Glomerular visceral epithelial cell (primary cell): ENCODE data around the gene PIKFYVE.
"Not testable (repeated sequence)": the region's sequence is repeated elsewhere in the genome, so short reads cannot be mapped to it uniquely, and the experiment has no call there.

Experiments used
- DNase-seq: peaks from one replicate; pipeline ENCODE4 v3.0.0-alpha.2; 2016; ENCODE audit errors: extremely low spot score

Gene PIKFYVE

DNA sequence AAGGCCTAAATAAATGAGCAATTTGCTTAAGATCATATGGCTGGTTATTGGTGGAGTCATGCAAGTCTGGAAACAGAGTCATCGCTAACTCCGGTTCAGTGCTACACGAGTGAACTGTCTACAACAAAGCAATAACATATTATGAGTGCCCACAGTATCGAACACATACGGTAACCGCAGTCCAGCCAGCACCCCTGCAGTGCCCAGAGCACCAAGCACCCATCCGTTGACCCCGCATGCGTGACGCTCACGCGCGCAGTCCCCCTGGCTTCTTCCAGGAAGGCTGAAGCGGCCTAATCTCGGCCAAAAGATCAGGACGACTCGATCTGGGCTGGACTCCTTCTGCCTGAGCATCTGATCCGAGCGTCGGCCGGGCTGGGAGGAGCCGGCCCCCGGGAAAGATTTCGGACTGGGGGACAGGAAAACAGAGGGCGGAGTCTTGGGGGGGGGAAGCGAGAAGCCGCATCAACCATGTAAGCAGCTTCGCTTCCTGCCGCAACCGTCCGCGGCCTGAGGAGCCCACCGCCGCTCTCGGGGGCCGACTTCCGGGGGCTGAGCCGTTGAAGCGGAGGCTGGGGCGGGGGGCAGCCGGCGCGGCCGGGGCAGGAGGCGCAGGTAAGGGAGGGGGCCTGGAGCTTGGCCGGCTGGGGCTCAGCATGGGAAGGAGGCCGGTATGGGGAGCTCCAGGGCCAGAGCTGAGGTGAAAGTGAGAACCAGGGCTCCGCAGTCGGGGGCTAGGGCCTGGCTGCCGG lies at the start of gene PIKFYVE:
Gene PIKFYVE (plus strand): TSS at position 455 of the 752 bp plus-strand sequence. CDS start 5,265 bp downstream, outside the sequence.
- DNase-seq: peak; percentile 99

DNA sequence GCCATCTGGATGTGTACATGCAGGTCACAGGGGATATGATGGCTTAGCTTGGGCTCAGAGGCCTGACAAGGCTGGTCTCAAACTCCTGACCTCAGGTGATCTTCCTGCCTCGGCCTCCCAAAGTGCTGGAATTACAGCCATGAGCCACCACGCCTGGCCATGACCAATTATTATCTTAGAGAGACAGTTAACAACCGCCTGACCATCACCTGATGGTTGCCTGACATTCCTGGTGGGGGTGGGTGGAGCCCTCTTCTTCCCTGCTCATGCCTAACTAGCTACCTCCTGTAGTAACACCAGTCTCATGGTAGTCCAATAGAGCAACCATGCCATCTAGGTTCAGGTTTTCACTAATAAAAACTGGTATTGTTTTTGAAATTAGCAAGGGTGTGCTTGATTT lies 44.2 kb upstream of the PIKFYVE start:
- not testable (repeated sequence) for DNase-seq

GRCh38 chr2:208222351-208222750 lies 43.7 kb upstream of the PIKFYVE start:
- DNase-seq: peak; percentile 51

DNA sequence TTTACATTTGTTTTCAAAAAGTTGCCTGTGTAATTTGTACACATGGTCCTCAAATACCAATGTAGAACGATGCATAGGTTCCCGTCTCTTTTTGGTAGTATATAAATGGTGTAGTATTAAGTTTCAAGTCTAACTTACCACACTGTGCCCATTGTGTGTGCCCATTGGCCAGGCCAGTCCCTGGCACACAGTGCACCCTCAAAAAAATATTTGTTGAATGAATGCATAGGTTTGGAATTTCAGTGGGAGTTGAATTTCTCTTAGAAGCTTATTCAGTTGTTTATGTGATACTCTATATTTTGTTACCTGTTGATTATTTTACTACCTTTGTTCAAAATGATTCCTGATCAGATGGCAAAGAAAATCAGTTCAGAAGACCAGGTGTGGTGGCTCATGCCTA lies 41.3 kb upstream of the PIKFYVE start:
- no peak for DNase-seq

DNA sequence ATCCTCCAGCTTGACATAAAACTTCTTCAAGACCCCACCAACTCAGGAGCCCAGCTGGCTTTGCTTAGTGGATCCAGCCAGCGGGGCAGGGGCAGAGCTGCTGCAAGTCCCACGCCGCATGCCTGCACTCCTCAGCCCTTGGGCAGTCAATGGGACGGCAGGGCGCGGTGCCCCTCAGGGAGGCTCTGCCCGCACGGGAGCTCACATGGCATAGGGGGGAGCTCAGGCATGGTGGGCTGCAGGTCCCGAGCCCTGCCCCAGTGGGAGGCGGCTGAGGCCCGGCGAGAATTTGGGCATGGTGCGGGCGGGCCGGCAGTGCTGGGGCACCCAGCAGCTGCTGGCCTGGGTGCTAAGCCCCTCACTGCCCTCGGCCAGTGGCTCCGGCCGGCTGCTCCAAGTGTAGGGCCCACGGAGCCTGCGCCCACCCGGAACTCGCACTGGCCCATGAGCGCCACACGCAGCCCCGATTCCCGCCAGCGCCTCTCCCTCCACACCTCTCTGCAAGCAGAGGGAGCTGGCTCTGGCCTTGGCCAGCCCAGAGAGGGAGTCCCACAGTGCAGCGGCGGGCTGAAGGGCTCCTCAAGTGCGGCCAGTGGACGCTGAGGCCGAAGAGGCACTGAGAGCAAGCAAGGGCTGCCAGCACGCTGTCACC lies 38.3 kb upstream of the PIKFYVE start:
- no peak for DNase-seq

- no peak for DNase-seq
Observed at GRCh38 chr2:208228476-208228875, 37.6 kb upstream of the PIKFYVE start.

GRCh38 chr2:208234786-208235185 lies 31.3 kb upstream of the PIKFYVE start:
- no peak for DNase-seq

- DNase-seq: no peak
Observed at GRCh38 chr2:208235860-208236259, 30.2 kb upstream of the PIKFYVE start.

DNA sequence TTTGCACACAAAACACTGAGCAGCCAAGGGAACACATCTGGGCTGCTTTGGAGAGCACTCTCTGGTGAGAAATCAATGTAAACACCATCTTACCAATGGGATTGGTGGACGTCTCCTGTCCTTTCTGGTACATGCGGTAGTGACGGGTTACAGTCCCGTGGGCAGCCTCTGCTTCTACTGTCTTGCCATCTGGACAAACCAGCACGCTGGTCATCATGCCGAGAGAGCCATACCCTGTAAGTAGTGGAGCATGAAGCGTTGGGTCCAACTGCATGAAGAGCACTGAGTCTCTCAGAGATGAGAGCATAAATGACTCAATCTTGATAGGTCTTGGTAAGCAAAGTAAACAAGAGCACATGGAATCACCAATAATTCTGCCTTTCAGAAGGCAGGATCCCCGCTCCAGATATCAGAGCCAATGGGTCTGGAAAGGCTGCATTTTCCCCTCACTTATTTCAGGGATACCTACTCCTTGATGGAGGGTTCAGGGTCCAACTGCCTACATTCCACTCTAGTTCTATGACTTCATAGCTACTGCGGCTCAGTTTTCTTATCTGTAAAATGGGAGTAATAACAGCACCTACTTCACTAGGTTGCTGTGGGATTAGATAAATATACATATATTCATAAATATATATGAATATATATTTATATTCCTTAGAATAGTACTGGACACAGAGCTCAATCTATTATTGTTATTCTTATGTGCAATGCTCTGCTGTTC lies 26.1 kb upstream of the PIKFYVE start:
- no peak for DNase-seq

DNA sequence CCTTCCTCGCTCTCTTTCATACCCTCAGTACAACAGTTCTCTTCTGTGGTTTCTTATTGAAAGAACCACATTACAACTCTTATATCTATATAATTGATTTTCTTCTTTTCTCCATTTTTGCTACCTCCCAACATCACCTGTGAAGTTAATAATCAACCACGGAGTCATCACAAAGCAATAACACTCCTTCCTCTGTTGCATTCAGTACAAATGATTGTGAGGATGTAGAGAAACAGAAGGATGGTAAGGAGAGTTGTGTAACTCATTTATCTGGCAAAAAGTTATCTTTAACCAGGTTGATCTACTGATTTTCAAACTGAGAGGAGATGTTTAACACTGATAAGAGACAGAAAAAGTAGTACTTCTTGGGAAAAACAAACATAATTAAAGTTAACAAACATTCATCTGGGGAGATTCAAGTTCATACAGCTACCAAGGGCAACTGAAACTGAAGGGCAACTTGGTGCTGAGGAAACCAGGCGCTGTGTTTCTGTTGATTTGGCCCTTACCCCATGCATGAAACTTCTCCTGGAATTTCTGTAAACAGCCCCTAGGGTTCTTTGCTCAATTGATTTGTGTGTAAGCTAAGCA lies 25.3 kb upstream of the PIKFYVE start:
- no peak for DNase-seq

DNA sequence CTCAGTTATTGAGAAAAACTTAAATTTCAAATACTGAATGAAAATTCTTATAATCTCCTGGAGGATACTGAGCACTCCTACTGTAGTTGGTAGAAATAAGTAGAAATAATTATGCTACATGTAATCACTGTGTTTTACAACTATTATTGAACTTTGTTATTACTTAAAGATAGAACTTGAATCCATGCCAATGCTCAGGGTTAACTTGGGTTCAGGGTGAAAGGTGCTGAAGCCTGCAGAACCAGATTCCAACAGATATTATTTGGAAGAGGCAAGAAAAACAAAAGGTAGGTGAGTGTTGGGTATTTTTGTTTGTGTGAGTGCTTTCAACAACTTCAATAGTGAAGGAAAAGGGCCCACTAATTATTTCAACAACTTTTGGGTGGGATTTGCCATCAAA lies 21.6 kb upstream of the PIKFYVE start:
- no peak for DNase-seq

DNA sequence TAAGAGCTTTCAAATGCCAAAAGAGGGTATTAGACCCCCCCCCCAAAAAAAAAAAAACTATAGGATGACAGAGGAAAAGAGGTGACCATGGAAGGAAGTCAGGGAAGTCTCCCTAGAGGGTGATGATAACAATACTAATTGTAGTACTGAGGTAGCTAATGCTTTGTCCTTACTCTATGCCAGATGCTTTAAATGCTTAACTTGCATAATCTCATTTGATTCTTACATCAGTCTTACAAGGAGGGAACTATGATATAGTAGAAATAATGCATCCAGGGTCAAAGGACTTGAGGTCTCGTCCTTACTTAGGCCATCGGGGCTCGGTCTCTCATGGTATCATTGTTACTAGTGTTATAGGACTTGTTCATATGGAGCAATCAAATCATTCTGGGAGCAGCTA lies 20.3 kb upstream of the PIKFYVE start:
- DNase-seq: no peak

- DNase-seq: no peak
Observed at GRCh38 chr2:208248601-208249000, 17.5 kb upstream of the PIKFYVE start.

GRCh38 chr2:208249296-208249695 lies 16.8 kb upstream of the PIKFYVE start:
- DNase-seq: no peak

DNA sequence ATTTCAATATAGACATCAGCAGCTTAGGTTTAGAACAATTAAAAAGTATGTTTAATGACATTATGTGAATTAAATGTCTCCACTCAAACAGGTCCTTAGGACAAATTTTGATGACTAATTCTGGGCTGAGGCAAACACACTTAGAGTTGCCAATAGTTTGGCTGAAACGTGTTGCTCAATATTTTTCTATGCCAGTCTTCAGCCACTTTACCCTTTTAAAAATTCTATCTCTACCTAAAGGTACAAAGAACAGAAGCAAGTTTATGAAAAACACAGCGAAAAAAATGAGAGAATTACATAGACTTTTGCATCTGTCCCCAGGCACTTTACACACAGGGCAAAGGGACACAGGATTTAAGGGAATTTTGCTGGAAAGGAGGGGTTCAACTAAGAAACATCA lies 15.7 kb upstream of the PIKFYVE start:
- DNase-seq: no peak

GRCh38 chr2:208251098-208251497 lies 15.0 kb upstream of the PIKFYVE start:
- no peak for DNase-seq

- no peak for DNase-seq
Observed at GRCh38 chr2:208252716-208253492, 13.2 kb upstream of the PIKFYVE start.

- no peak for DNase-seq
Observed at GRCh38 chr2:208253600-208254117, 12.4 kb upstream of the PIKFYVE start.

DNA sequence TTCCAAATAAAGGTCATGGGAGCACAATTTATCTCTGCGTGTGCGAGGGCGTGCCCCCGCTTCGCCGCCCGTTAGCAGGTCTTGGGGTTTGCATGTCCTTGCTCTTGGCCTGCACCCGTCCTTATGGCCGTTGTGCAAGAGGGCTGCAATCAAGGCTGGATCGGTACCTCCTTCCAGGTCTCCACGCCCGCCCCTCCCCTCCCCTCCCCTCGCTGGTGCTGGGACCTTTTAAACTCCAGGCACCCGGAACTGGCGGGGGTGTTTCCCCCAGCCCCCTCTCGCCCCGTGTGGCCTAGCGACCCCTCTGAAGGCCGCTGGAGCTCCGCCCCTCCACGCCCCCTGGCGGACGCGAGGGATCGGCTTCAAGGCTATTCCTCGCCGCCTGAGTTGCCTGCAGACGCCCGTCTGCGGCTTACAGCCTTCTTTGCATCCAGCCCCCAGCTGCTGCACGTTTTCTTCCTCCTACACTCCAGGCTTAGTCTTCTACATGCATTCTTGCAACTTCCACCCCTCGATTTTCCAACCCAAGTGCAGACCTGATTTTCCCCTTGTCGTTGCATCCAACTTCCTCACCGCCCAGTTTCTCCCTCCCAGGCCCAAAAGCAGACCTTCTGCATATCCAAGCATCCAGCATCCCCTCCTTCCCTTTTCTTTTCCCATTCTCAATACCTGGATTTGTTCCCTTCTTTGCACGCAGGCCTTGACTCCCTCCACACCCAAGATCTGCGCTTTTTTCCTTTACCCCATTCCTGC lies 11.8 kb upstream of the PIKFYVE start:
- peak; percentile 79 for DNase-seq

DNA sequence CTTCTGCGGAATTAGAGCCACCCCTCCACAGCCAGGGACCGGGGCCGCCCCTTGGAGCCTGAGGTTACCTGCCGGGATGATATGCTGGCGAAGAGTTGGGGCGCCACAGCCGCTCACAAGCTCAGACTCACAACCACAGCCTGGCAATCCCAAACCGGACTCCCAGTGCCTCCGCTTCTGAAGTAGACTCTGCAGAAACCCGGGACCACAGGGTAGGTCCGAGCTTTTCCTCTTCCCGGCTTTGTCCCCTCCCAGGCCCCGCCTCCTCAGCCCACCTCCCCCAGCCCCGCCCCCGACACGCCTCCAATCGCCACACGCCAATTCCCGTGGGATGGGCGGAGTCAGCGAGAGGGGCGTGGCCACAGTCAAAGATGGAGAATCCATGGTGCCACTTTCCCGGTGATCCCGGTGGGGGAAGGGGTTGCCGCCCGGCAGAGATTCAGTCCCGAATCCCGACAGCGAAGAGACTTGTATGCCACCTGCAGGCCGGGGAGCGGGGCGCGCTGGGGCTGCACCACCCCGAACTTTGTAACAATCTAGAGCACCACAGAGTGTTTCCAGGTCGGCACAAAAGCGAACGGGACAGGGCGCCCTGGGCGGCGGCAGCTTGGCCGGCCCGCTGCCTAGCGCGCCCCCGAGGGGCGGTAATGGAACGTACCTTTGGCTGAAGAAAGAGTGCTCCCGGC lies 11.0 kb upstream of the PIKFYVE start, which contains the start of gene IDH1:
Gene IDH1 (minus strand): TSS at position 201 of the 686 bp plus-strand sequence. CDS start 3,520 bp downstream, outside the sequence.
- DNase-seq: peak; percentile 98
